MM.1S (cell line): ENCODE results near the gene CNTNAP2.

Experiments
- DNase-seq: peaks from one replicate; pipeline ENCODE4 v3.0.0-alpha.2; 2015
- H2AFZ ChIP-seq: fragments of 300-600 bp; sonication (generic); 2 replicates; pipeline ENCODE4 v1.6.0; 2016; ENCODE audit warnings: antibody characterized with exemption, low read length
- H3F3A ChIP-seq: fragments of 300-600 bp; sonication (generic); 2 replicates; pipeline ENCODE4 v1.6.1; 2016; ENCODE audit warnings: mild to moderate bottlenecking, antibody characterized with exemption, low read length, moderate library complexity, mixed read lengths; ENCODE audit not compliant: insufficient read depth
- H3K27ac ChIP-seq: fragments of 300-600 bp; sonication (generic); 2 replicates; pipeline ENCODE4 v1.5.1; 2016; ENCODE audit warnings: mild to moderate bottlenecking, low read length
- H3K27me3 ChIP-seq: fragments of 300-600 bp; sonication (generic); replicated peaks from 2 replicates; pipeline ENCODE4 v1.6.0; 2016; ENCODE audit warnings: low read length; ENCODE audit not compliant: insufficient read depth
- H3K36me3 ChIP-seq: fragments of 300-600 bp; sonication (generic); replicated peaks from 2 replicates; pipeline ENCODE4 v1.6.1; 2016; ENCODE audit warnings: mild to moderate bottlenecking, low read length, mixed read lengths; ENCODE audit not compliant: insufficient read depth
- H3K4me1 ChIP-seq: fragments of 300-600 bp; sonication (generic); 2 replicates; pipeline ENCODE4 v1.6.1; 2016; ENCODE audit warnings: low read length, mixed read lengths
- H3K4me2 ChIP-seq: fragments of 300-600 bp; sonication (generic); 2 replicates; pipeline ENCODE4 v1.6.0; 2016; ENCODE audit warnings: low read depth, low read length
- H3K4me3 ChIP-seq: fragments of 300-600 bp; sonication (generic); 2 replicates; pipeline ENCODE4 v1.5.1; 2016; ENCODE audit warnings: low read length, mixed read lengths
- H3K79me2 ChIP-seq: fragments of 300-600 bp; sonication (generic); 2 replicates; pipeline ENCODE4 v1.6.1; 2016; ENCODE audit warnings: mixed run types, low read length, mixed read lengths
- H3K9ac ChIP-seq: fragments of 300-600 bp; sonication (generic); 2 replicates; pipeline ENCODE4 v1.6.1; 2016; ENCODE audit warnings: low read length, mixed read lengths
- H3K9me2 ChIP-seq: fragments of 300-600 bp; sonication (generic); replicated peaks from 2 replicates; pipeline ENCODE4 v1.6.1; 2016; ENCODE audit warnings: mild to moderate bottlenecking, low read length, mixed read lengths; ENCODE audit not compliant: insufficient read depth
- H3K9me3 ChIP-seq: fragments of 300-600 bp; sonication (generic); replicated peaks from 2 replicates; pipeline ENCODE4 v1.6.1; 2016; ENCODE audit warnings: mild to moderate bottlenecking, low read length, mixed read lengths; ENCODE audit not compliant: insufficient read depth
- H4K20me1 ChIP-seq: fragments of 300-600 bp; sonication (generic); 2 replicates; pipeline ENCODE4 v1.6.1; 2016; ENCODE audit warnings: mild to moderate bottlenecking, low read length, moderate library complexity, mixed read lengths; ENCODE audit not compliant: insufficient read depth
- EZH2 ChIP-seq: fragments of 300-600 bp; sonication (generic); optimal IDR thresholded peaks from 2 replicates; pipeline ENCODE3; 2017; ENCODE audit warnings: low read depth, mild to moderate bottlenecking, antibody characterized with exemption, low read length, mixed read lengths
- EZH2phosphoT487 ChIP-seq: fragments of 300-600 bp; sonication (generic); IDR thresholded peaks from 2 replicates; pipeline ENCODE4 v1.6.1; 2018; ENCODE audit warnings: antibody characterized with exemption, low read length
- TF ChIP-seq, protein P1 (sequence below): fragments of 300-600 bp; sonication (generic); IDR thresholded peaks from 2 replicates; pipeline ENCODE4 v1.5.1; 2016; ENCODE audit warnings: antibody characterized with exemption, low read length, mixed read lengths

Gene CNTNAP2

DNA sequence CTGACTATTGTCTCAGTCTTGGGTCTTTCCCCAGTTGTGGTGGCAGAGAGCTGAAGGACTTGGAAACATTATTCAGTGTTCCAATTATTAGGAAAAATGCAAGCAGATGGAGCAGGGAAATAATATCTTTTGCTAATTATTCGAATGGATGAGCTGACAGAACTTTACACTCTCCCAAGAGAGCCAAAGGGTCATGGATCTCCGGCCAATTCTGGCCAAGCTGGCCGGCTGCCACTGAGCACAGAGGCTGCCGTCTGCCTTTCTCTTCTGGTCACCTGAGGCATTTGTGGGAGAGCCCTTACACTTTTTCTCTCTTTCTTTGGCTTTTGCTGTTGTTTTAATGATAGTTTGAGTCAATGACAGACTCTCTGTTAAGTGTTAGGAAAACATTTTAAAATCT, 22.2 kb upstream of the CNTNAP2 start:
- Histone ChIP-seq H3K9me3 (no peaks in the 10 kb centered on the region), H3K9ac (no peak overlapping the region), H3K9me2 (no peaks in the 10 kb centered on the region), H3K4me1 (no peaks in the 10 kb centered on the region), H3K36me3 (no peaks in the 10 kb centered on the region), H3F3A (no peaks in the 10 kb centered on the region), H3K79me2 (no peaks in the 10 kb centered on the region), H3K27ac (no peak overlapping the region), H3K4me3 (no peak overlapping the region), H2AFZ (no peak overlapping the region), H3K27me3 (no peaks in the 10 kb centered on the region), H4K20me1 (no peaks in the 10 kb centered on the region), H3K4me2 (no peak overlapping the region)
- TF ChIP-seq, protein P1, sequence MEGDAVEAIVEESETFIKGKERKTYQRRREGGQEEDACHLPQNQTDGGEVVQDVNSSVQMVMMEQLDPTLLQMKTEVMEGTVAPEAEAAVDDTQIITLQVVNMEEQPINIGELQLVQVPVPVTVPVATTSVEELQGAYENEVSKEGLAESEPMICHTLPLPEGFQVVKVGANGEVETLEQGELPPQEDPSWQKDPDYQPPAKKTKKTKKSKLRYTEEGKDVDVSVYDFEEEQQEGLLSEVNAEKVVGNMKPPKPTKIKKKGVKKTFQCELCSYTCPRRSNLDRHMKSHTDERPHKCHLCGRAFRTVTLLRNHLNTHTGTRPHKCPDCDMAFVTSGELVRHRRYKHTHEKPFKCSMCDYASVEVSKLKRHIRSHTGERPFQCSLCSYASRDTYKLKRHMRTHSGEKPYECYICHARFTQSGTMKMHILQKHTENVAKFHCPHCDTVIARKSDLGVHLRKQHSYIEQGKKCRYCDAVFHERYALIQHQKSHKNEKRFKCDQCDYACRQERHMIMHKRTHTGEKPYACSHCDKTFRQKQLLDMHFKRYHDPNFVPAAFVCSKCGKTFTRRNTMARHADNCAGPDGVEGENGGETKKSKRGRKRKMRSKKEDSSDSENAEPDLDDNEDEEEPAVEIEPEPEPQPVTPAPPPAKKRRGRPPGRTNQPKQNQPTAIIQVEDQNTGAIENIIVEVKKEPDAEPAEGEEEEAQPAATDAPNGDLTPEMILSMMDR = no peak
- no peak for TF ChIP-seq EZH2
- DNase-seq = no peak

DNA sequence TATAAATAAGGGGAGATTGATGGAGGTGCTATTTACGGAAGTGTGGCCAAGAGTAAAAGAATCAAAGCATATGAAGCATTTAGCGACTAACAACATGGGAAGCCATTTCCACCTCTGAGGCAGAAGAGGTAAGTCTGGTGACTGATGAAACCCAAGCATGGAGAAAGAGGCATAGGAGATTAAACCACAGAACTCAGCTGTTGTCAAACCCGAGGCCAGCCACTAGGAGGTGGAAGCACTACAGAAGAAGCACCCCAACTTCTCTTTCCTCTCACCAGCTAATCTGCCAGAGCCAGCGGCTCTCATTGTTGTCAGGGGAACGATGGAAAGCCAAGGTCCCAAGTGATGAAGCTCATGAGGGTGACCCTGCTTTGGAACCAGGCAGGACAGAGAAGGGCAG, 19.6 kb upstream of the CNTNAP2 start:
- Histone ChIP-seq H3K4me3 (no peak overlapping the region), H3K4me1 (no peaks in the 10 kb centered on the region), H2AFZ (no peak overlapping the region), H3K9ac (no peak overlapping the region), H3K27ac (no peak overlapping the region), H3K27me3 (no peaks in the 10 kb centered on the region), H3K9me2 (no peaks in the 10 kb centered on the region), H3K79me2 (no peaks in the 10 kb centered on the region), H3K36me3 (no peaks in the 10 kb centered on the region), H3F3A (no peaks in the 10 kb centered on the region), H3K4me2 (no peak overlapping the region), H3K9me3 (no peaks in the 10 kb centered on the region), H4K20me1 (no peaks in the 10 kb centered on the region)
- TF ChIP-seq, protein P1 = peak; percentile 37
- TF ChIP-seq EZH2 (no peak), EZH2phosphoT487 (no peak)
- peak; percentile 20 for DNase-seq

DNA sequence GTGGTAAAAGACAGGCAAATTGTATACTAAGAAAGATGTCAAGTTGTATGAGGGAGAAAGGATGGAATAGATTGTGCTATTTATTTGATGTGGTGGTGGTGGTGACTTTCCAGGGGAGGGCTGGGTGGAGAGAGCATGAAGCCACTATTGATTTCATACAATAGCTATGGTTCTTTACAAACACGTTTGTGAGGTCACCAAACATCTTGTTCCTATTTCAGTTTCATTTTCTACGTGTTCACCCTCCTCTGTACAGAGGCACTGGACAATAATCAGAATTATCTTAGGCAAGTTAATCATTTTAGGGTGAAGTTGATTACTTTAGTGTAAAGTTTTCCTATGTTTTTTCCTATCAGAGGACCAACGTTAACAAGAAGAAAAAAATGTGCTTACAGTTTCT, 10.3 kb upstream of the CNTNAP2 start:
- DNase-seq = peak; percentile 33
- Histone ChIP-seq H3K27ac (no peak overlapping the region), H3K4me1 (no peaks in the 10 kb centered on the region), H3K9me3 (no peaks in the 10 kb centered on the region), H3K9me2 (no peaks in the 10 kb centered on the region), H3K36me3 (no peaks in the 10 kb centered on the region), H3K4me2 (no peak overlapping the region), H3K9ac (no peak overlapping the region), H3K79me2 (no peaks in the 10 kb centered on the region), H3K4me3 (no peak overlapping the region), H2AFZ (no peak overlapping the region), H3F3A (no peaks in the 10 kb centered on the region), H4K20me1 (no peaks in the 10 kb centered on the region), H3K27me3 (no peaks in the 10 kb centered on the region)
- TF ChIP-seq EZH2phosphoT487 = no peak
- TF ChIP-seq EZH2 = no peak
- TF ChIP-seq, protein P1 = no peak
